ENCODE data around the gene RGS14.

DNA sequence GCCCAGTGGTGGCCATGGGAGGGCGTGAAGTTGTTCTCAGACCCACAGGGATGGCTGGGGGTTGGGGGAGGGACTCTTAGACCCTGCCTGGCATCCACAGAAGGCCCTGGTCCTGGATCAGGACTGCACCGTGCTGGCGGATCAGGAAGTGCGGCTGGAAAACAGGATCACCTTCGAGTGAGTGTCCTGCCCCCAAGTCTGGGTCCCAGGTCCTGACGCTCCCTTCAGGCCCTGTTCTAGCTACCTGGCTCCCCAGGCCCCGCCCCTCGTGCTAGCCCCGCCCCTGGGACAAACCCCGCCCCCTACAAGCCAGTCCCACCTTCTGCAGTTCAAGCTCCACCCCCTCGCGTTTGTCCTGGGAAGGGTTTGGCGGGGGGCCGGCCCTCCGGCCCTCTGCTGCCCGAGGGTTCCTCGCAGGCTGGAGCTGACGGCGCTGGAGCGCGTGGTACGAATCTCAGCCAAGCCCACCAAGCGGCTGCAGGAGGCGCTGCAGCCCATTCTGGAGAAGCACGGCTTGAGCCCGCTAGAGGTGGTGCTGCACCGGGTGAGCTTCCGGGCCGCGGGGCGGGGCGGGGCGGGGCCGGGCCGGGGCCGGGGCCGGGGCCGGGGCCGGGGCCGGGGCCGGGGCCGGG is 12.9 kb downstream of the RGS14 start:
- TF ChIP-seq POLR2AphosphoS5 (IDR thresholded peaks at IDR 0.05; ENCODE audit: borderline replicate concordance, low read depth, low read length) (no peak; the same call in 1 of the 2 replicates), EZH2 (IDR thresholded peaks at IDR 0.05) (no peak)
